Calu3 (cell line): ENCODE results near the gene ANO2. TPM values are rescaled to one million over a fixed set of nuclear protein-coding genes. Genes with fewer than 3 reads are reported as not detected.

Experiments used
- BruUV-seq: library from RNA; stranded (reverse); fragments of 400-500 nt; replicated peaks from 2 replicates; lab custom pipeline; 2021; lab: Mats Ljungman, UMichigan
- CTCF ChIA-PET: fragments of 300-600 bp; sonication (Branson Sonifier 250); formaldehyde crosslinking; loops from one replicate; lab custom pipeline; 2022; ENCODE audit warnings: antibody characterized with exemption; lab: Charles Lee
- DNase-seq: peaks from one replicate; pipeline ENCODE4 v3.0.0; 2022
- H3K27ac Mint-ChIP-seq: one replicate; pipeline ENCODE4 v1.8.0; 2022; ENCODE audit warnings: mixed read lengths; ENCODE audit not compliant: unreplicated experiment
- H3K27me3 Mint-ChIP-seq: one replicate; pipeline ENCODE4 v1.8.0; 2022; ENCODE audit warnings: mixed read lengths; ENCODE audit not compliant: unreplicated experiment
- H3K36me3 Mint-ChIP-seq: one replicate; pipeline ENCODE4 v1.8.0; 2022; ENCODE audit warnings: mild to moderate bottlenecking, moderate library complexity, mixed read lengths; ENCODE audit not compliant: insufficient read depth, unreplicated experiment
- H3K4me1 Mint-ChIP-seq: one replicate; pipeline ENCODE4 v1.8.0; 2022; ENCODE audit warnings: mild to moderate bottlenecking, low read depth, mixed read lengths; ENCODE audit not compliant: unreplicated experiment
- H3K4me3 Mint-ChIP-seq: one replicate; pipeline ENCODE4 v1.8.0; 2022; ENCODE audit warnings: mild to moderate bottlenecking, low read depth, moderate library complexity, mixed read lengths; ENCODE audit not compliant: unreplicated experiment
- H3K9me3 Mint-ChIP-seq: one replicate; pipeline ENCODE4 v1.8.0; 2022; ENCODE audit warnings: low read depth, mixed read lengths; ENCODE audit not compliant: unreplicated experiment
- CTCF ChIP-seq: fragments of 200-600 bp; IDR thresholded peaks from one replicate; pipeline ENCODE4 v1.8.0; 2022; ENCODE audit warnings: antibody characterized with exemption; ENCODE audit not compliant: unreplicated experiment
- intact Hi-C: fragments of 100-400 bp; cut with micrococcal nuclease; formaldehyde crosslinking; loops from one replicate; pipeline ENCODE4 v1.10.0; 2022; ENCODE audit not compliant: unreplicated experiment
- total RNA-seq: library from RNA; stranded (reverse); gene quantifications from 2 replicates; pipeline ENCODE4 v1.2.3, GENCODE V29; 2022

ANO2 gene
- total RNA-seq, 1 experiment from 2014 or later, result not detected

- no peak for TF ChIP-seq CTCF
- CTCF ChIA-PET, result no interaction called here
- no peak for DNase-seq
- BruUV-seq, result no TSS peak
- no peaks in the 10 kb centered on the region for H3K9me3 Mint-ChIP-seq
- H3K4me1 Mint-ChIP-seq, result no peaks in the 10 kb centered on the region
- H3K27me3 Mint-ChIP-seq, result peaks cover 77% of the 10 kb centered on the region
- intact Hi-C loops, result no loop called here
- H3K27ac Mint-ChIP-seq, result no peak overlapping the region
- no peak overlapping the region for H3K4me3 Mint-ChIP-seq
- H3K36me3 Mint-ChIP-seq, result no peaks in the 10 kb centered on the region
Observed at GRCh38 chr12:5915511-5915910, 29.5 kb downstream of the ANO2 start.

GRCh38 chr12:5914387-5915149 lies 30.5 kb downstream of the ANO2 start:
- no peak for TF ChIP-seq CTCF
- Mint-ChIP-seq H3K27ac (no peak overlapping the region), H3K9me3 (no peaks in the 10 kb centered on the region), H3K4me3 (no peak overlapping the region), H3K36me3 (no peaks in the 10 kb centered on the region), H3K27me3 (peaks cover 71% of the 10 kb centered on the region), H3K4me1 (no peaks in the 10 kb centered on the region)
- CTCF ChIA-PET, result no interaction called here
- no peak for DNase-seq
- BruUV-seq, result no TSS peak
- intact Hi-C loops, result no loop called here

- no peaks in the 10 kb centered on the region for H3K36me3 Mint-ChIP-seq
Observed at GRCh38 chr12:5913387-5913786, 31.7 kb downstream of the ANO2 start.

More at GRCh38 chr12:5913387-5913786, 31.7 kb downstream of the ANO2 start:
- no peak overlapping the region for H3K27ac Mint-ChIP-seq
- H3K4me3 Mint-ChIP-seq, result no peak overlapping the region
- CTCF ChIA-PET, result no interaction called here
- no TSS peak for BruUV-seq
- DNase-seq, result no peak
- no peaks in the 10 kb centered on the region for H3K4me1 Mint-ChIP-seq
- H3K27me3 Mint-ChIP-seq, result peaks cover 71% of the 10 kb centered on the region
- TF ChIP-seq CTCF, result no peak
- H3K9me3 Mint-ChIP-seq, result no peaks in the 10 kb centered on the region
- intact Hi-C loops, result no loop called here
